Thoracic aorta (tissue), 2 donors: ENCODE measurements around the gene RNF212. TPM values are rescaled to one million over a fixed set of nuclear protein-coding genes. Genes with fewer than 3 reads are reported as not detected.

Source experiments
- ATAC-seq: fragments of 150-250 bp; one replicate; pipeline ENCODE4 v1.8.0; 2017; ENCODE audit warnings: low read depth; ENCODE audit not compliant: insufficient number of reproducible peaks, low FRiP score
- DNase-seq: peaks from one replicate; pipeline ENCODE4 v3.0.0-alpha.2; 2020; ENCODE audit warnings: low spot score
- H3K27ac ChIP-seq, 2 donors: fragments of 200-600 bp; sonication (generic); 1 replicate in 1 of 2; 2 replicates in 1 of 2; pipeline ENCODE4 v1.5.1; 2016; ENCODE audit warnings: mild to moderate bottlenecking in 2 of 2, moderate library complexity in 2 of 2
- H3K27me3 ChIP-seq: fragments of 200-600 bp; sonication (generic); replicated peaks from 2 replicates; pipeline ENCODE4 v1.6.0; 2016; ENCODE audit warnings: mild to moderate bottlenecking; ENCODE audit not compliant: insufficient read depth
- H3K36me3 ChIP-seq: fragments of 200-600 bp; sonication (generic); one replicate; pipeline ENCODE4 v1.5.1; 2016
- H3K4me1 ChIP-seq, 2 donors: fragments of 200-600 bp; sonication (generic); 1 replicate in 1 of 2; 2 replicates in 1 of 2; pipeline versions ENCODE4 v1.5.1 to v1.6.0; 2016; ENCODE audit warnings: low read depth in 2 of 2, mild to moderate bottlenecking in 1 of 2; ENCODE audit not compliant: control insufficient read depth in 1 of 2
- H3K4me3 ChIP-seq: fragments of 200-600 bp; sonication (generic); 2 replicates; pipeline ENCODE4 v1.5.1; 2016; ENCODE audit warnings: mild to moderate bottlenecking
- H3K9me3 ChIP-seq: fragments of 200-600 bp; sonication (generic); 2 replicates; pipeline ENCODE4 v1.5.1; 2016
- total RNA-seq, 2 donors: library from RNA; depleted of rRNA; stranded (reverse); fragments of >200 nt; gene quantifications; one replicate each; pipeline versions ENCODE4 v1.1.0 to v1.2.3, GENCODE V29; 2016
- TF ChIP-seq, protein P1 (sequence below): fragments of 200-600 bp; sonication (generic); IDR thresholded peaks from one replicate; pipeline ENCODE4 v1.5.1; 2019; ENCODE audit warnings: antibody characterized with exemption

The RNF212 gene
- total RNA-seq, 2 donors from 2014 or later: 1.2 to 2.4 TPM

DNA sequence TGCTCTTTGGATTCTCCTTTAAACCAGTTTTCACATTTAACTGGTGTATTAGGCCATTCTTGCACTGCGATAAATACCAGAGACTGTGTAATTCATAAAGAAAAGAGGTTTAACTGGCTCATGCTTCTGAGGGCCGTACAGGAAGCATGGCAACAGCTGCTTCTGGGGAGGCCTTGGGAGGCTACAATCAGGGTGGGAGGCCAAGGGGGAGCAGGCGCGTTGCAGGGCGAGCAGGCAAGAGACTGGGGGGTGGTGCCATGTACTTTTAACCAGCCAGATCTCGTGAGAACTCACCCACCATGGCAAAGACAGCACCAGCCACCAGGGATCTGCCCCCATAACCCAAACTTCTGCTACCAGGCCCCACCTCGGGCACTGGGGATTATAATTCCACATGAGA lies 38.1 kb downstream of the RNF212 start:
- no peaks in the 10 kb centered on the region for H3K4me1 ChIP-seq
- H3K9me3 ChIP-seq: no peaks in the 10 kb centered on the region
- H3K27me3 ChIP-seq: no peaks in the 10 kb centered on the region
- no peak overlapping the region for H3K4me3 ChIP-seq
- DNase-seq (no peak), ATAC-seq (no peak)
- no peak overlapping the region for H3K27ac ChIP-seq
- TF ChIP-seq, protein P1, sequence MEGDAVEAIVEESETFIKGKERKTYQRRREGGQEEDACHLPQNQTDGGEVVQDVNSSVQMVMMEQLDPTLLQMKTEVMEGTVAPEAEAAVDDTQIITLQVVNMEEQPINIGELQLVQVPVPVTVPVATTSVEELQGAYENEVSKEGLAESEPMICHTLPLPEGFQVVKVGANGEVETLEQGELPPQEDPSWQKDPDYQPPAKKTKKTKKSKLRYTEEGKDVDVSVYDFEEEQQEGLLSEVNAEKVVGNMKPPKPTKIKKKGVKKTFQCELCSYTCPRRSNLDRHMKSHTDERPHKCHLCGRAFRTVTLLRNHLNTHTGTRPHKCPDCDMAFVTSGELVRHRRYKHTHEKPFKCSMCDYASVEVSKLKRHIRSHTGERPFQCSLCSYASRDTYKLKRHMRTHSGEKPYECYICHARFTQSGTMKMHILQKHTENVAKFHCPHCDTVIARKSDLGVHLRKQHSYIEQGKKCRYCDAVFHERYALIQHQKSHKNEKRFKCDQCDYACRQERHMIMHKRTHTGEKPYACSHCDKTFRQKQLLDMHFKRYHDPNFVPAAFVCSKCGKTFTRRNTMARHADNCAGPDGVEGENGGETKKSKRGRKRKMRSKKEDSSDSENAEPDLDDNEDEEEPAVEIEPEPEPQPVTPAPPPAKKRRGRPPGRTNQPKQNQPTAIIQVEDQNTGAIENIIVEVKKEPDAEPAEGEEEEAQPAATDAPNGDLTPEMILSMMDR: no peak
- H3K36me3 ChIP-seq: no peaks in the 10 kb centered on the region

DNA sequence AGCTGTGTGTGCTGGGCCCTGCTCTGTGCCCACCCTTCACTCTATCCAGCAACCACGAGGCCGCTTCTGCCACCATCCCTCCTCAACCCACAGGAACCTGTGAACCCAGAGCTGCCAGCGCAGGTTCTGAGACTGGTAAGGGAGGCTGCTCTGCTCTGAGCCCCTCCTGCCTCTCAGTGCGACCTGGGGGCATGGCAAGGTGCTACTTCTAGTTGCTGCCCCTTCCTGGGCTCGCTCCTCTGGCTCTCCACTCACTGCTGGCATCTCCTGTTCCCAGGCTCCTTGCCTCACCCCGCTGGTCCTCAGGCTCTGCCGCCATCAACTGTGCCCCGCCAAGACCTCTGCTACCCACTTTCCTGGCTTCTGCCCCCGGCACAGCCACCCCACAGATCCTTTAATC lies 39.3 kb downstream of the RNF212 start:
- ATAC-seq (no peak), DNase-seq (no peak)
- H3K27me3 ChIP-seq: no peaks in the 10 kb centered on the region
- H3K4me1 ChIP-seq: no peaks in the 10 kb centered on the region
- H3K4me3 ChIP-seq: no peak overlapping the region
- H3K36me3 ChIP-seq: no peaks in the 10 kb centered on the region
- H3K27ac ChIP-seq: no peak overlapping the region
- TF ChIP-seq, protein P1: no peak
- H3K9me3 ChIP-seq: no peaks in the 10 kb centered on the region

DNA sequence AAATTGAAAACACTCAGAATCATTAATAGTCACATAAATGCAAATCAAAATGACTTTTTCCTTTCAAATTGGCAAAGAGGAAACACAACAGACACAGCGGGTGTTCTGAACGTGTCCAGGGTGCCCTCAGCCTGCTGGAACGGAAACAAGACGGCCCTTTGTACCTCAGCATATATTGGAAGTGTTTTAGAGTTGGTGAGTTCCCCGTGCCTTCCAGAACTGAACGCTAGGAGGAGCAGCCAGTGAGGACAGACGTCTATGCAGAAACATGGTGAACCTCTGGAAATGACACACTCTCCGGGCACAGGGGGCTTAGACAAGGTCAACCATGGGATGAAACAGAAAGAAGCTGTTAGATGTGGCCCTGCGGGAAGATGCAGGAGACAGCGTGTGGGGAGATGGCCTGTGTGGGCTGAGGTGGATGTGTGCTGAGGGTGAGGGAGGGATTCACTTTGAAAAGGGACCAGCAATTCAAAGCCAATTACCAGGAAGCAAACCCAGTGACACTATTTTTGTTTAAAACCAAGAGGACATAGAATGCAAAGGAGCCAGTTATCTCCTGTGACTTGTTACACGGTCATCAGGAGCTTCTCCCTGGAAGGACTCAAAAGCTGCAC lies 40.4 kb downstream of the RNF212 start:
- no peak overlapping the region for H3K27ac ChIP-seq
- no peaks in the 10 kb centered on the region for H3K9me3 ChIP-seq
- no peaks in the 10 kb centered on the region for H3K27me3 ChIP-seq
- no peak overlapping the region for H3K4me3 ChIP-seq
- ATAC-seq: peak; percentile 55
- H3K4me1 ChIP-seq: no peaks in the 10 kb centered on the region
- TF ChIP-seq, protein P1: peak; percentile 55
- no peaks in the 10 kb centered on the region for H3K36me3 ChIP-seq
- no peak for DNase-seq

DNA sequence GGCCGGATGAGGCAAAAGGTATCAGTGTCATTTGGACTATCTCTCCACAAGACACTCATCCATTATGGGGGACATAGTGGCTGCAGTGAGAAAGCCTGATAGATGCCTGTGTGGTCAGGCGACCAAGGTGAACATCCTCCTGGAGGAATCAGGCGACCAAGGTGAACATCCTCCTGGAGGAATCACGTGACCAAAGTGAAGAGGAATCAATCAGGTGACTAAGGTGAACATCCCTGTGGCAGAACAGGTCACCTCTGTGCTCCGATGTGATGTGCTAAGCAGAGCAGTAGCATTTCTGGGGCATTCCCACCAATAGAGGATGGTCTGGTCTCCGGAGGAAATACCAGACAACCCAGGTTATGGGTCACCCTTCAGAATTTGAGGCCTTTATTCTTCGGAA lies 44.0 kb downstream of the RNF212 start:
- DNase-seq (no peak), ATAC-seq (no peak)
- Histone ChIP-seq H3K4me1 (no peaks in the 10 kb centered on the region), H3K4me3 (no peak overlapping the region), H3K36me3 (no peaks in the 10 kb centered on the region), H3K27me3 (no peaks in the 10 kb centered on the region), H3K9me3 (no peaks in the 10 kb centered on the region), H3K27ac (no peak overlapping the region)
- TF ChIP-seq, protein P1: no peak

DNA sequence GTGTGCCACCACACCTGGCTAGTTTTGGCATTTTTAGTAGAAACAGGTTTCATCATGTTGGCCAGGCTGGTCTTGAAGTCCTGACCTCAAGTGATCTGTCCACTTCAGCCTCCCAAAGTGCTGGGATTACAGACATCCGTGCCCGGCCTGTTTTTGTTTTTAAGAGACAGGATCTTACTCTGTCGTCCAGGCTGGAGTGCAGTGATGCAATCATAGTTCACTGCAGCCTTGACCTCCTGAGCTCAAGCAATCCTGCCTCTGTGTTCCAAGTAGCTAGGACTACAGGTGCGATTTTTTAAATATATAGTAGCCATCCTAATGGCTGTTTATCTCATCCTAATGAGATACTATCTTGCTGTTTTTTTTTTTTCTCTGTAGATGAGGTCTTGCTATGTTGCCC lies 47.6 kb downstream of the RNF212 start:
- Histone ChIP-seq H3K27ac (no peak overlapping the region), H3K4me3 (no peak overlapping the region), H3K27me3 (no peaks in the 10 kb centered on the region), H3K4me1 (no peaks in the 10 kb centered on the region), H3K9me3 (no peaks in the 10 kb centered on the region), H3K36me3 (no peaks in the 10 kb centered on the region)
- no peak for ATAC-seq
- TF ChIP-seq, protein P1: no peak
- no peak for DNase-seq
